CD4-positive, alpha-beta T cell treated with Interleukin-17A for 4 hours (primary cell): Measurements from ENCODE around the gene ETFRF1.

Experiments used
- DNase-seq: peaks from one replicate; pipeline ENCODE4 v3.0.0-alpha.2; 2020; ENCODE audit warnings: mixed read lengths

Gene ETFRF1

DNA sequence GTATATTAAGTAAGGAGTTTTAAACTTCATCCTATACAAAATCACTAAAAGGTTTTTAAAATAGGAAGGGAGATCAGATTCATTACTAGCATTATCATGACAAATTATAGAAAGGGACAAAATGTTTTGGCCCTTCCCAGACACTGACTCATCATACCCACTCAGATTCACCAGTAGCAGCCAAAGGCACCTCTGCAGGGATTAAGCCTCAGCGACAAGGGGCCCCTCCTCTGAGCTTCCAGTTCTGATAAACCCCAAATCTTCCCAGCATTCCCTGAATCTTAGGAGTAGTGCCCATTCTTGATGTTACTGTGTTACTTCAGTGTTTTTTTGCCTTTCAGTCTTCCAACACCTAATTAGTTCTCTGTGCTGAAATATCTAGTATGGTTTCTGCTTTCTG, 41.2 kb downstream of the ETFRF1 start:
- DNase-seq = no peak

DNA sequence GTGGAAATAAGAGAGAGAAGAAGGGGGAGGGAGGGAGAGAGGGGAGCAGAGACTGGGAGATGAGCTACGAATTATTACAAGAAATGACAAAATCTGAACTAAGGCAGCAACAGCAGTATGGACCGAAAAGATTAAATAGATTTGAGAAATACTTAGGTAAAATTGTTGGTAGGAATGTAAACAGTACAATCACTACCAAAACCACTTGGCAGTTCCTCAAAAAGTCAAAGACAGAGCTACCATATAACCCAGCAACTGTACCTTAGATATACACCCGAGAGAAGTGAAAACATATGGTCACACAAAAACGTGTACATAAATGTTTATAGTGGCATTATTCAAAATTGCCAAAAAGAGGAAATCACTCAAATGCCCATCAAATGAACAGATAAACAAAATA, 41.6 kb downstream of the ETFRF1 start:
- no peak for DNase-seq

DNA sequence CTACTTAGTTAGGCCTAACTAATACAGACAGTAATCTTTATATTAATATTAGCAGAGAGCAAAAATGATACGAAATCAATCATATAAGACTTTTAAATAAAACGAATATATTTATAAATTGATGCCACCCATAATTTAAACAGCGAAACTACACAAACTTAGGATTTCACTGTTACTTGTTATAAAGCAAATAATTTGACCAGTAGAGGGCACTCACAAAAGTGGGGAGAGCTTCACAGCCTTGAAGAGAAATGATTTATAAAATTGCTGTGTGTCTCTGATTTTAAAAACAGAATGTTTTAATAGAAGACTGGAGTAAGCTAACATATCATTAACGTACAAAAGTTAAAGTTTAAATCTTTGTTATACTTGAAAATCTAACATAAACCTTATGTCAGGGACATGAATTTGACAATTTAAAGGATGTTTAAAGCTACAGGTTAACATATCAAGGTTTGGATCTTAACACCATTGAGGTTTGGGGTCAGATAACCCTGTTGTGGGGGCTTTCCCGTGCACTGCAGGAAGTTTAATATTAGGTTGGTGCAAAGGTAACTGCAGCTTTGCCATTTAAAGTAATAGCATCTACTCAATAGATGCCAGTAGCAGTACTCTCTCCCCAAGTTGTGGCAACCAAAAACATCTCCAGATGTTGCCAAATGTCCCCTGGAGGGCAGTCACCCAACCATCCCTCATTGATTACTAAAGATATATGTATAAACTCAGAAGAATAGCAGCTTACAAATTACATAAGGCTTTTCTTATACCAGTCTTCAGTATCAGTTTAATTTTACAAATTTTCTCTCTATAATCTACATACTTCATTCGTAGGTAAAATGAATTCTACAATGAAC, 46.4 kb downstream of the ETFRF1 start:
- DNase-seq = peak; percentile 20

DNA sequence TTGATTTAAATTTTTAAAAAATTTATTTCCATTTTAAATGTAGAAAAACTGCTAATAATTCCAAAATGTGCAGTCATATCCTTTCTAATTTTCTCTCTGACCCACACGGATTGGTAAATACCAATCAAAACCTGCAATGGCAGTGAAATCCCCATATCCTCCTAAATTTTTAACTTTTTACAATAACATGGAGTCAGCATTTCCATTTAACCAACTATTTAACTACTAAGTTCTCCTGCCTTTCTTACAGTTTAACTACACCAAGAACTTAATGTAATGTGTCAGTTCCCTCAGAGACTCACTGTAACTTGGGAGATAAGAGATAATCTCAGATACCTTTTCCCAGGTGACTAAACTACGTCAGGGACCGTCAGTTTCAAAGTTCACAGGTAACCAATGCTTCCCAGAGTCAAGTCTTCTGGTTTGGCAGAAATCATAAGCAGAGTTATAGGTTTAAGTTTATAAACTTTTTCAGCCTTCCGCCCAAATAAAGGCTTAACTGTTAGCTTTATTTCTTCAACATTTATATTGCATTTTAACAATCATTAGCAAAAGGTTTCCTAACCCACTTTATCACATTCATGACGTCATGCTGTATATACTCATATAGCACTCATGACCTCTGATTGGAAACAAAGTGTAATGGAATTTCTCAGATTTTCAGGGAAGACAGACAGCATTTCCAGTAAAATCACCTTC, 48.1 kb downstream of the ETFRF1 start:
- no peak for DNase-seq

DNA sequence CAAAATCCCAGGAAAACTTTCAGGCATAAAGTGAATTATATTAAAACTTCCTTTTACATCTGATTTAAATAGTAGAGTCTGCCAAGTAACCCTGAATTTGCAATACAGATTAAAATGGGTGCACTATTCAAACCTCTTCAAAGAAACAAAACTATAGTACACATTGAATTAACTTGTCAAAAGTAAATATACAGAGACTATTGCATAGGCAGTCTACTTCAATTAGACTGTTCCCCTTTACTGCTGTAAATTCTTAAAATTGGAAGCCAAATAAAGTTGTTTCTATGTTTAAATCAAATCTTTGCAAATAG, 48.6 kb downstream of the ETFRF1 start:
- DNase-seq = no peak

DNA sequence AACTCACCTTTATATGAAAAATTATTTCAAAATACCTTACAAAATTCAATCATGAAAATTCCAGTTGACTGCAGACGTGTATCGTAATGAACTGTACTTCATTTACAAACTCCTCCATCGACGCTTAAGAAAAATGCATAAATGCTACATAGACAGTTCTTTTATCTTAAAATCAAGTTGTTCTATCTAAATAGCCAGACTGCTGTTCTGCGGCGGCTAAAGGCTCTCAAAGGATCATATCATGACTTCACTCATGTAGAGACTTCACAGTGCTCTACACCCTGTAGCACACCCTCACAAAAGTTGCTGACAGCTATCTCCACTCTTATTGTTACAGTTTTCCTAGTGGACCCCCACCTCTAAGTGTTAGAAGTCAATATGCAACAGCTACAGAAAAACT, 50.5 kb downstream of the ETFRF1 start:
- DNase-seq = no peak

DNA sequence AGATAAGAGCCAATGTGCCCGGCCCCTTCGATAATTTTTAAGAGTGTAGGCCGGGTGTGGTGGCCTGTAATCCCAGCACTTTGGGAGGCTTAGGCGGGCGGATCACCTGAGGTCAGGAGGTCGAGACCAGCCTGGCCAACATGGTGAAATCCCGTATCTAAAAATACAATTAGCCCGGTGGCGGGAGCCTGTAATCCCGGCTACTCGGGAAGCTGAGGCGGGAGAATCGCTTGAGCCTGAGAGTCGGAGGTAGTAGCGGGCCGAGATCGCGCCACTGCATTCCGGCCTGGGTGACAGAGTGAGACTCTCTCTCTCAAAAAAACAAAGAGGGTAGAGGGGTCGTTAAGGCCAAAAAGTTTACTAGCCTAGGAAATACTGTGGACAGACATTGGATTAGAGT, 53.1 kb downstream of the ETFRF1 start:
- DNase-seq = no peak

DNA sequence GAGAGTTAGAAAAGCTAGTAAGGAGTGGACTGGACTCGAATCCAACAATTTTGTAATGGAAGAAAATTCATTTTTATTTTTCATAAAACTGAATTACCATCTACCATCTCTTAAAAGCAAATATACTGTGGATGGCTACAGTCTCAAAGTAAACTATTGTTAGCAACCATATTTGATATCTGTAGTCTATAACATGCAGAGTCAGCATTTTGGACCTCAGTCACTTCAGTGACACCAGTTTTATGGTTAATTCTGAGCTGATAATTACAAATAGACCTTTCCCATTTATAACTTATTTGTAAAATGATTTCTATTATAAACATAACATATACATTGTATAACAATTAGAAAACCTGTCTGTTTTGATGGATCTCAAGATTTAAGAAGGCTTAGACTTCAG, 53.7 kb downstream of the ETFRF1 start:
- DNase-seq = no peak

DNA sequence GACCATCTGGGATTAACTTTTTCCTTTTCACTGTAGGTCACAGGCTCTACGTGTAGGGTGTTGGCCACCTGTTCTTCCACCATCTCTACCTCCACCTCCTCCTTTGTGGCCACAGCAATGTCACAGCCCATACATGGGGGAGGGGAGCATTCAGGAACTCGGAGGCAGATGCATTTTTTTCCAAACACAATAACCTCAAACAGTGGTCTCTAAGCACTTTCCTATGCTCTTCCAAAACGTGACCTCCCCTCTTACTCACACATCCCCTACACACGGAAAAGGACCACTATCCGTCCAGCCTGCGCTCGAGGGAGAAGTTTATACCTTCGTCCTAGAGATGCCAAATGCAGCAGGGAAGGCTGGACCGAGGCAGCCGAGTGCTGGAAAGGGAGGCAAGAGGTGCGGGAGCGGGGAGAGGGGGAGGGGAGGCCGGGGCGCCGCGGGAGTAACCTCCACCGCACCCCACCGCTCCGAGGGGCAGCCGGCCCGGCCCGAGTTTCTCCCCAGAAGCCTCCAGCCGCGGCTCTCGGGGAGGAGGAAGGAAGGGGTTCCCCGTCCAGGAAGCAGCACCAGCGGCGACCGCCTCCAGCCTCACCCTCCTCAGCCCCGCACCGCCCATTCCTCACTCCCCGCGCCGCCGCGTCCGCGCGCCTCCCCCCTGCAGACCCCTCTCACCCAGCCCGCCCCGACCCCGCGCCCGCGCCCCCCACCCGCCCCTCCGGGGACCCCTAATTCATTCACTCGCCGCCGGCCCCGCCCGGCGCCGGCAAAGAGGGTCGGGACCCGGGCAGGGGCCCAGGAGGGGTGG, 55.1 kb downstream of the ETFRF1 start:
- DNase-seq = peak; percentile 63

DNA sequence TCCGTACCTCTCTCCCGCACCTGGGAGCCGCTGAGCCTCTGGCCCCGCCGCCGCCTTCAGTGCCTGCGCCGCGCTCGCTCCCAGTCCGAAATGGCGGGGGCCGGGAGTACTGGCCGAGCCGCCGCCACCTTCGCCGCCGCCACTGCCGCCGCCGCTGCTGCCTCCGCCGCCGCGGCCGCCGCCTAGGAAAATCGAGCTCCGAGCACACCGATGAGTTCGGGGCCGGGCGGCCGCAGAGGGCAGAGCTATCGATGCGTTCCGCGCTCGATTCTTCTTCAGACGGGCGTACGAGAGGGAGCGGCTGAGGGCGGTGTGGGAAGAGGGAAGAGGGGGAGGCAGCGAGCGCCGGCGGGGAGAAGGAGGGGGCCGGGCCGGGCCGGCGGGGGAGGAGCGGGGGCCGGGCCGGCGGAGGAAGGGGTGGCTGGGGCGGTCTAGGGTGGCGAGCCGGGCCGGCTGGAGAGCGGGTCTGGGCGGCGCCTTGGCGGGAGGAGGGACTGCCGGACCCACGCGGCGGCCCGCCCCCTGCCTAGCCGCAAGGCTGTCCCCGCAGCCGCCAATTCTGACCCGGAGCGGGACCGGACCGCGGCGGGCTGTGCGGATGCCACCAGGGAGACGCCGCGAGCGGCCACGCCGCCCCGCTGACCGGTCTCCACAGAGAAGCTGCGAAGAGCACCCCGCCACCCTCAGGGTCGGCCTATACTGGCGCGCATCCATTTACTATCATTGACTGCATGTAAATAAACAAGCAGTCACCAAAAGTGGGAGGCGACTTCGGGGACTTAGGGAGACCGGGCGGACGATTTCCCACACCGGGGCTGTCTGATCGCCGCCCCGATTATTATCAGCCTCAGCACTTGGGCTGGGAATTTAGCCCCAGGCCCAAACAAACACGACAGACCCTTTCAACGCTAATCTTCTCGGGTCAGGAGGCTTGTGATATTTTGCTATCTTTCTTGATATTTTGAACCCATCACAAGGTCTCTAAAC, 56.0 kb downstream of the ETFRF1 start, which contains the start of gene KRAS:
TSS of gene KRAS (minus strand) at position 186 of the 987 bp plus-strand sequence.
- DNase-seq = peak; percentile 93

DNA sequence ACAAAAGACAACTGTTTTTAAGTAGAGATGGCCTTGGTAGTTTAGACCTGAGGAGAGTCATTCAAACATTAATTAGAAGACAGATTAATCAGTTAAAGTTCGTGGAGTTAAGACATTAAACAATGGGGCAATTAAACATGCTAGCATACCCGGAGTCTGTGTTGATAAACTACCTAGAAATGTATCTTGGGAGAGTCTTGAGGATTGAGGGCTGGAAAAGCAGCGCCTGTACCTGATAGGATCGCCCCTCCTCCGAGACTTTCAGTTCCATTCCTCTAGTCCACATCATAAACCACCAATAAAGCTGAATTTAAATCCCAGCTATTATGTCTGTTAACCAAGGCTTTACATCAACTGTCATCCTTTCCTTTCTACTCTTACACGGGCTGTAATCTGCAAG, 56.7 kb downstream of the ETFRF1 start:
- no peak for DNase-seq

DNA sequence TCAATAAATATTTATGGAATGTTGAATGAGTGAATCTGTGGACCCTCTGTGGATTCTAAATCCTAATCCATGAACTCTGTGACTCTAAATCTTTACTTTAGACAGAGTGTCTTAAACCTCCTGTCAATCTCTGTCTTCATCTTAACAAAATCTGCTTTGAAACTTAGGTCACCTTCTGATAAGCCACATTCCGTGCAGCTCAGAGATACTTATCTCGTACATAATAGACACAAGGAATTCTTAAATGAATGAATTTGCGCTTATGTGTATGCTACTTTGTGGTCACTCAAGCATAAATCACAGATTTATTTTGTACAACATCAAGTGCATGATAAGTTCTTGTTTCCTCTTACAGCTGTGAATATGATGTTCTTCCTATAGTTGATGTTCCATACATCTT, 57.9 kb downstream of the ETFRF1 start:
- DNase-seq = no peak

DNA sequence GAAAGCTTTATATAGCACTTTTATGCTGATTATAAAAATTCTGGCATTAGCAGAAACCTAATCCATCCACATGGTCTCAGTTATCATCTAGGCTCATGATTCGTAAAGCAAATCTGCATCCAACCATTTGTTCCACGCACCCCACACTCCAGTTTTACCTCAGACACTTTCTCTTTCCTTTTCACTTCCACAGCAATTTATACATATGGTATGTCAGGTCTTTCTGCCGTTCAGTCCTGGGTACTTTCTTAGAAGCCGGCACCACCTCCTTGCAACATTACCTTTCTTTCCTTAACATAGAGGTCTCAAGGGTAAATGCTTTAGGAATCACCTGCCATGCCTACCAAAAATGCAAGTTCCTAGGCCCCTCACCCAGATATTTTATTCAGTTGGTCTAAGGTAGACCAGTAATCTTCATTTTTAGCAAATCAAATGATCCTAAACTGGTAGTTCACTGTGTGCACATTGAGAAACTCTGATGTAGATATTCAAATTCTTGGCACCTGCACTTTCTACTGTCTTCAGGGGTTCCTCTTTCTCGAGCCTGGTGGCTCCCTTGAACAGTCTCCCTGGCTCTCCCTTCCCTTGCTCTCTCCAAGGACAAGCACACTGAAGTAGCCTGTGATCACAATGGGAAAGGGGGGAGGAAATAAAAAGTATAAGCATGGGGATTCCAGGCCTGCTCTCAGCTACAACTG, 58.5 kb downstream of the ETFRF1 start:
- no peak for DNase-seq

DNA sequence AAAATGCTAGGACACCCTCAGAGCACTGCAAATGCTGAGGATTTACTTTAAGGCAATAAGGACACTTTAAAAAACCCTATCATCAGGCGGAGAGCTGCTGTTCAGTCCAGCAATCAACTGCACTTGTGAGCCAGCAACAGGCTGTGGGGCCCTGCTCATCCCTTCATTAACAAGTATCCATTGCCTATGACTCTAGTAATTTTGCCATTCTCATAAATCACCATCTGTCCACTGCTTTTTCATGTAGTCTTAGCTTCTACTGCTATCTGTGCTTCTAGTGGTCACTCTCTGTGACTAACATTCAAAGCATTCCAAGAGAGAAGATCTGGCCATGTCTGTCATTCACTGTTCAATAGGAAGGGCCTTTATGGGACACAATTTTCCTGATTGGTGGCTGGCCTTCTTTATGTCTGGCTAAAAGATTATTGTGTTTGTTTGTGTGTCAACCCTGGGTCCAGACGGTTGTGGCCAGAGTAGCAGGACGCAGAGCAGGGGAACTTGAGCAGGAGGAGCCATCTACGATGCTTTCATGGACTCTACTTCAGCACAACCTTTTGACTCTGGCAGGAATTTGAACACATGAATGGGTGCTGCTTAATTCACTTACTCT, 59.3 kb downstream of the ETFRF1 start:
- no peak for DNase-seq
